Left forelimb (tissue), 1 donor: ENCODE data around the gene TRIM29.

Experiments used
- DNase-seq: peaks from one replicate; pipeline ENCODE4 v3.0.0-alpha.2; 2018; ENCODE audit warnings: low spot score

The TRIM29 gene

GRCh38 chr11:120061761-120062560 lies 76.0 kb downstream of the TRIM29 start:
- DNase-seq = peak; percentile 75
